Stimulated activated naive CD8-positive, alpha-beta T cell treated with anti-CD3 and anti-CD28 coated beads, Interleukin-15, amount 100 ng/mL, for 72 hours (primary cell): Measurements from ENCODE around the gene DPPA5.
"Not testable (repeated sequence)": the region's sequence is repeated elsewhere in the genome, so short reads cannot be mapped to it uniquely, and the experiment has no call there.

ENCODE experiments used
- ATAC-seq: fragments of 150-1000 bp; cut with Tn5 transposase; 2 replicates; pipeline ENCODE4 v1.10.0; 2021; ENCODE audit warnings: mild to moderate bottlenecking, moderate library complexity
- DNase-seq, 2 donors: peaks; one replicate each; pipeline ENCODE4 v3.0.0; 2021 to 2022
- H3K27ac Mint-ChIP-seq, 2 donors: one replicate each; pipeline ENCODE4 v1.8.0; 2022; ENCODE audit warnings: mild to moderate bottlenecking in 2 of 2, mixed read lengths in 2 of 2, moderate library complexity in 2 of 2
- H3K27me3 Mint-ChIP-seq: one replicate; pipeline ENCODE4 v1.8.0; 2022; ENCODE audit warnings: mixed read lengths
- H3K4me1 Mint-ChIP-seq: one replicate; pipeline ENCODE4 v1.8.0; 2022; ENCODE audit warnings: mild to moderate bottlenecking, mixed read lengths
- H3K4me3 Mint-ChIP-seq, 2 donors: one replicate each; pipeline ENCODE4 v1.8.0; 2022; ENCODE audit warnings: mild to moderate bottlenecking in 2 of 2, mixed read lengths in 2 of 2, moderate library complexity in 1 of 2
- H3K9me3 Mint-ChIP-seq, 2 donors: one replicate each; pipeline ENCODE4 v1.8.0; 2022; ENCODE audit warnings: mixed read lengths in 2 of 2

DPPA5 gene

GRCh38 chr6:73339340-73339739 is 14.7 kb downstream of the DPPA5 start:
- H3K27me3 Mint-ChIP-seq = no peaks in the 10 kb centered on the region
- H3K4me1 Mint-ChIP-seq = no peaks in the 10 kb centered on the region
- no peak overlapping the region for H3K4me3 Mint-ChIP-seq
- H3K9me3 Mint-ChIP-seq = no peaks in the 10 kb centered on the region
- DNase-seq = no peak
- no peak for ATAC-seq
- no peak overlapping the region for H3K27ac Mint-ChIP-seq

GRCh38 chr6:73329201-73329600 is 24.9 kb downstream of the DPPA5 start:
- DNase-seq = no peak
- ATAC-seq = peak; percentile 57
- peaks cover 21% of the 10 kb centered on the region for H3K27me3 Mint-ChIP-seq
- H3K4me3 Mint-ChIP-seq = no peak overlapping the region
- no peak overlapping the region for H3K27ac Mint-ChIP-seq
- no peaks in the 10 kb centered on the region for H3K4me1 Mint-ChIP-seq
- H3K9me3 Mint-ChIP-seq = no peaks in the 10 kb centered on the region

- H3K27ac Mint-ChIP-seq = no peak overlapping the region
- ATAC-seq (no peak), DNase-seq (no peak)
- H3K4me1 Mint-ChIP-seq = no peaks in the 10 kb centered on the region
- peaks cover 21% of the 10 kb centered on the region for H3K27me3 Mint-ChIP-seq
- no peaks in the 10 kb centered on the region for H3K9me3 Mint-ChIP-seq
- H3K4me3 Mint-ChIP-seq = no peak overlapping the region
Measured at GRCh38 chr6:73328790-73329189, 25.3 kb downstream of the DPPA5 start.

GRCh38 chr6:73325656-73326055 is 28.4 kb downstream of the DPPA5 start:
- no peaks in the 10 kb centered on the region for H3K4me1 Mint-ChIP-seq
- DNase-seq (no peak), ATAC-seq (no peak)
- H3K27ac Mint-ChIP-seq = no peak overlapping the region
- H3K9me3 Mint-ChIP-seq = no peaks in the 10 kb centered on the region
- no peak overlapping the region for H3K4me3 Mint-ChIP-seq
- H3K27me3 Mint-ChIP-seq = peaks cover 21% of the 10 kb centered on the region

- H3K9me3 Mint-ChIP-seq = peaks cover 0 to 1% of the 10 kb centered on the region in 2 donors
- no peak for DNase-seq
- H3K4me3 Mint-ChIP-seq = no peak overlapping the region
- H3K27ac Mint-ChIP-seq = no peak overlapping the region
- peaks cover 5% of the 10 kb centered on the region for H3K27me3 Mint-ChIP-seq
- H3K4me1 Mint-ChIP-seq = no peaks in the 10 kb centered on the region
- peak; percentile 15 for ATAC-seq
Measured at GRCh38 chr6:73323323-73323722, 30.8 kb downstream of the DPPA5 start.

- Mint-ChIP-seq H3K27me3 (peaks cover 64% of the 10 kb centered on the region), H3K4me1 (peaks cover 8% of the 10 kb centered on the region)
- peak; percentile 43 for ATAC-seq
Measured at GRCh38 chr6:73314577-73315492, 39.2 kb downstream of the DPPA5 start.

GRCh38 chr6:73310503-73310845 is 43.6 kb downstream of the DPPA5 start:
- H3K27me3 Mint-ChIP-seq = peaks cover 67% of the 10 kb centered on the region
- ATAC-seq, DNase-seq, H3K9me3 Mint-ChIP-seq: not testable (repeated sequence)
- peak overlapping the region in 1 of 2 donors; percentile 94 for H3K27ac Mint-ChIP-seq
- H3K4me3 Mint-ChIP-seq = peak overlapping the region; percentile 97
- peaks cover 24% of the 10 kb centered on the region for H3K4me1 Mint-ChIP-seq

More at GRCh38 chr6:73314577-73315492, 39.2 kb downstream of the DPPA5 start:
- Mint-ChIP-seq H3K4me3 (peak overlapping the region in 1 of 2 donors; percentile 49), H3K9me3 (peaks cover 0 to 4% of the 10 kb centered on the region in 2 donors), H3K27ac (no peak overlapping the region)
- DNase-seq = no peak

GRCh38 chr6:73309785-73310502 is 44.1 kb downstream of the DPPA5 start:
- ATAC-seq (peak; percentile 93), DNase-seq (peak; percentile 59 to 61)
- H3K4me3 Mint-ChIP-seq = peak overlapping the region; percentile 97
- H3K4me1 Mint-ChIP-seq = peaks cover 24% of the 10 kb centered on the region
- H3K27me3 Mint-ChIP-seq = peaks cover 62% of the 10 kb centered on the region
- peak overlapping the region; percentile 45 to 94 for H3K27ac Mint-ChIP-seq
- no peaks in the 10 kb centered on the region for H3K9me3 Mint-ChIP-seq

- ATAC-seq (no peak), DNase-seq (no peak)
- Mint-ChIP-seq H3K4me1 (peaks cover 24% of the 10 kb centered on the region), H3K9me3 (no peaks in the 10 kb centered on the region), H3K4me3 (peak overlapping the region; percentile 97), H3K27ac (peak overlapping the region; percentile 45 to 94), H3K27me3 (peaks cover 57% of the 10 kb centered on the region)
Measured at GRCh38 chr6:73309535-73309784, 44.6 kb downstream of the DPPA5 start.

- H3K4me1 Mint-ChIP-seq = peaks cover 24% of the 10 kb centered on the region
- peaks cover 53% of the 10 kb centered on the region for H3K27me3 Mint-ChIP-seq
- no peak for DNase-seq
- ATAC-seq = no peak
- H3K27ac Mint-ChIP-seq = peak overlapping the region; percentile 42 to 94
- no peaks in the 10 kb centered on the region for H3K9me3 Mint-ChIP-seq
- peak overlapping the region; percentile 97 for H3K4me3 Mint-ChIP-seq
Measured at GRCh38 chr6:73308712-73309534, 45.2 kb downstream of the DPPA5 start.

GRCh38 chr6:73303773-73304172 is 50.3 kb downstream of the DPPA5 start:
- H3K4me1 Mint-ChIP-seq, H3K9me3 Mint-ChIP-seq, ATAC-seq, H3K27ac Mint-ChIP-seq, DNase-seq, H3K27me3 Mint-ChIP-seq, H3K4me3 Mint-ChIP-seq: not testable (repeated sequence)
